HepG2 (cell line): Measurements from ENCODE around the gene PLEKHG2. TPM values are rescaled to one million over a fixed set of nuclear protein-coding genes. Genes with fewer than 3 reads are reported as not detected.

Experiments
- ATF4 ChIP-seq, 2 experiments: fragments of 450-650 bp in 1 of 2; sonication (generic) in 1 of 2; formaldehyde crosslinking; IDR thresholded peaks; 2 replicates each; pipeline versions ENCODE4 v1.5.0 to v1.8.0; 2020 to 2022; ENCODE audit warnings: mild to moderate bottlenecking in 1 of 2, missing genetic modification reagents in 1 of 2
- ATF7-NPFF ChIP-seq: sonication (generic); formaldehyde crosslinking; IDR thresholded peaks from 2 replicates; pipeline ENCODE4 v1.8.1; 2023; ENCODE audit warnings: mild to moderate bottlenecking, low read depth, missing genetic modification reagents, moderate library complexity
- CHCHD3 ChIP-seq: sonication (generic); formaldehyde crosslinking; IDR thresholded peaks from 2 replicates; pipeline ENCODE4 v1.8.0; 2022; ENCODE audit warnings: mild to moderate bottlenecking, missing genetic modification reagents, moderate library complexity
- ELF3 ChIP-seq: IDR thresholded peaks from 2 replicates; pipeline ENCODE4 v1.6.1; 2016; ENCODE audit warnings: missing genetic modification reagents, missing compliant biosample characterization
- GMEB2 ChIP-seq: IDR thresholded peaks from 2 replicates; pipeline ENCODE4 v1.6.1; 2016; ENCODE audit warnings: missing biosample characterization, missing genetic modification reagents, low read depth
- HBP1 ChIP-seq: IDR thresholded peaks from 2 replicates; pipeline ENCODE4 v1.6.1; 2016; ENCODE audit warnings: low read depth, control low read depth
- HOXD1 ChIP-seq: sonication (generic); formaldehyde crosslinking; IDR thresholded peaks from 2 replicates; pipeline ENCODE4 v1.5.0; 2020; ENCODE audit warnings: missing genetic modification reagents
- NR3C1 ChIP-seq: sonication (generic); formaldehyde crosslinking; IDR thresholded peaks from 2 replicates; pipeline ENCODE4 v1.4.0; 2020; ENCODE audit warnings: missing genetic modification reagents
- REPIN1 ChIP-seq: sonication (generic); formaldehyde crosslinking; IDR thresholded peaks from 2 replicates; pipeline ENCODE4 v1.8.0; 2022; ENCODE audit warnings: missing genetic modification reagents, low read depth, mild to moderate bottlenecking, borderline replicate concordance
- RFXAP ChIP-seq: sonication (generic); formaldehyde crosslinking; IDR thresholded peaks from 2 replicates; pipeline ENCODE4 v1.4.0; 2020; ENCODE audit warnings: missing genetic modification reagents, borderline replicate concordance
- TCF12 ChIP-seq, 2 experiments: fragments of 450-650 bp in 1 of 2; sonication (generic) in 1 of 2; formaldehyde crosslinking in 1 of 2; IDR thresholded peaks; 2 replicates each; pipeline versions ENCODE4 v1.6.1 to v1.8.0; 2017 to 2022; ENCODE audit warnings: antibody characterized with exemption in 1 of 2, mild to moderate bottlenecking in 1 of 2, missing genetic modification reagents in 1 of 2, moderate library complexity in 1 of 2
- ZBTB7B ChIP-seq: sonication (generic); formaldehyde crosslinking; IDR thresholded peaks from 2 replicates; pipeline ENCODE4 v1.4.0; 2020; ENCODE audit warnings: missing genetic modification reagents
- ZC3H4 ChIP-seq: sonication (generic); formaldehyde crosslinking; IDR thresholded peaks from 2 replicates; pipeline ENCODE4 v1.4.0; 2020; ENCODE audit warnings: missing genetic modification reagents, borderline replicate concordance
- ZNF275 ChIP-seq: sonication (generic); formaldehyde crosslinking; IDR thresholded peaks from 2 replicates; pipeline ENCODE4 v1.8.0; 2022; ENCODE audit warnings: missing genetic modification reagents, mild to moderate bottlenecking, inconsistent platforms, borderline replicate concordance
- ZNF7 ChIP-seq: IDR thresholded peaks from 2 replicates; pipeline ENCODE4 v1.6.1; 2016; ENCODE audit warnings: missing biosample characterization, missing genetic modification reagents
- polyA plus RNA-seq, 8 experiments: library from polyadenylated mRNA; depleted of rRNA in 3 of 8; stranded (reverse) in 7 of 8; unstranded in 1 of 8; fragments of >200 nt; fragmentation: Illumina TruSeq in 4 of 8; extraction: Trizol in 4 of 8; gene quantifications; 2 replicates each; pipeline versions ENCODE4 v1.2.1 to v1.2.3, GENCODE V29; 2011 to 2016; ENCODE audit warnings: low read depth in 4 of 8, missing spikeins in 1 of 8, mixed read lengths in 1 of 8; ENCODE audit not compliant: insufficient read depth in 1 of 8
- total RNA-seq, 5 experiments: library from RNA; depleted of rRNA; stranded (reverse); fragments of >200 nt; fragmentation: Illumina TruSeq; extraction: Trizol; gene quantifications; 2 replicates each; pipeline ENCODE4 v1.2.3, GENCODE V29; 2016; ENCODE audit warnings: low read depth in 1 of 5

PLEKHG2 gene
- total and polyA plus RNA-seq, 2 of the 13 experiments (the other 11 are each of a cell fraction or from before 2014, with no cell fraction given) = 3.6 to 6.8 TPM

GRCh38 chr19:39411081-39411831 is 1.2 kb upstream of the PLEKHG2 start (continued):
- TF ChIP-seq ATF7-NPFF (0 out of 2 replicates have a peak, but pooled peaks have one; percentile 14), ATF4 (CRISPR knock-in tag; IDR thresholded peaks at IDR 0.05) (no peak), RFXAP (CRISPR knock-in tag) (no peak), NR3C1 (no peak), TCF12 (IDR thresholded peaks at IDR 0.05) (no peak), TCF12 (CRISPR knock-in tag; IDR thresholded peaks at IDR 0.05) (no peak), ZNF7 (CRISPR knock-in tag) (no peak), ZBTB7B (CRISPR knock-in tag) (peak; percentile 47; the same call in 1 of the 2 replicates), ELF3 (peak; percentile 51; the same call in 1 of the 2 replicates), ZC3H4 (0 out of 2 replicates have a peak, but pooled peaks have one; percentile 48), CHCHD3 (no peak), ZNF275 (CRISPR knock-in tag) (0 out of 2 replicates have a peak, but pooled peaks have one; percentile 19), HBP1 (CRISPR knock-in tag) (peak; percentile 74; the same call in 1 of the 2 replicates), GMEB2 (CRISPR knock-in tag) (no peak), REPIN1 (CRISPR knock-in tag) (no peak), HOXD1 (no peak)
